Heart right ventricle (tissue), 16 donors: ENCODE measurements around the gene LRMDA. TPM values are rescaled to one million over a fixed set of nuclear protein-coding genes. Genes with fewer than 3 reads are reported as not detected.

Experiments
- ATAC-seq, 8 donors: fragments of 200-7000 bp; cut with Tn5 transposase; one replicate each; pipeline ENCODE4 v1.9.1; 2020; ENCODE audit warnings: mild to moderate bottlenecking in 8 of 8, moderate library complexity in 8 of 8, moderate number of reproducible peaks in 1 of 8
- DNase-seq, 2 donors: peaks; one replicate each; pipeline ENCODE4 v3.0.0-alpha.2; 2020
- H3K27ac ChIP-seq, 10 donors: fragments of 200-600 bp; sonication (generic) in 2 of 10; one replicate each; pipeline versions ENCODE4 v1.5.0 to v1.8.0; 2020 to 2022; ENCODE audit warnings: mild to moderate bottlenecking in 3 of 10
- H3K27me3 ChIP-seq, 7 donors: fragments of 200-600 bp; one replicate each; pipeline ENCODE4 v1.8.0; 2021 to 2022; ENCODE audit warnings: mild to moderate bottlenecking in 2 of 7
- H3K36me3 ChIP-seq, 9 donors: fragments of 200-600 bp; sonication (generic) in 1 of 9; one replicate each; pipeline versions ENCODE4 v1.5.0 to v1.8.0; 2020 to 2022; ENCODE audit warnings: mild to moderate bottlenecking in 2 of 9
- H3K4me1 ChIP-seq, 9 donors: fragments of 200-600 bp; sonication (generic) in 1 of 9; one replicate each; pipeline versions ENCODE4 v1.5.0 to v1.8.0; 2020 to 2022; ENCODE audit warnings: mild to moderate bottlenecking in 4 of 9
- H3K4me3 ChIP-seq, 10 donors: fragments of 200-600 bp; sonication (generic) in 2 of 10; one replicate each; pipeline versions ENCODE4 v1.5.0 to v1.8.0; 2020 to 2022; ENCODE audit warnings: mild to moderate bottlenecking in 7 of 10, moderate library complexity in 2 of 10
- H3K9me3 ChIP-seq, 11 donors: fragments of 200-600 bp in 10 of 11; sonication (generic) in 2 of 11; one replicate each; pipeline versions ENCODE4 v1.5.0 to v1.8.0; 2013 to 2022; ENCODE audit warnings: mild to moderate bottlenecking in 2 of 11, control low read depth in 1 of 11, moderate library complexity in 1 of 11
- WGBS, 2 donors: extraction: QIAGEN DNeasy Blood & Tissue Kit; methylation state at CpG; one replicate each; pipeline ENCODE4 v1.1.7; 2013; ENCODE audit warnings: inconsistent platforms in 1 of 2; 5-methylcytosine and 5-hydroxymethylcytosine counted together
- intact Hi-C, 10 donors: fragments of 100-400 bp; cut with DNase I; formaldehyde crosslinking; loops; one replicate each; pipeline versions ENCODE4 v1.11.1 to v1.14.2; 2022
- polyA plus RNA-seq, 2 donors: library from polyadenylated mRNA; stranded (reverse); fragments of 200-250 nt; gene quantifications; one replicate each; pipeline ENCODE4 v1.2.3, GENCODE V29; 2013
- total RNA-seq, 10 donors: library from RNA; stranded (reverse); fragmentation: NEBNext Ultra II Directional in 3 of 10; extraction: Animal tissue kit (Norgen Biotek cat#: 25700) in 3 of 10; gene quantifications; one replicate each; pipeline versions ENCODE4 v1.2.1 to v1.2.4, GENCODE V29; 2021 to 2023
- TF ChIP-seq, protein P1 (sequence below), 9 donors: fragments of 200-600 bp; sonication (generic) in 2 of 9; IDR thresholded peaks; one replicate each; pipeline versions ENCODE4 v1.5.0 to v1.8.0; 2021 to 2022; ENCODE audit warnings: antibody characterized with exemption in 9 of 9, mild to moderate bottlenecking in 5 of 9, moderate library complexity in 1 of 9
- donor health status: Arrhythmogenic right ventricular cardiomyopathy.
- donor health status: ischemic (EF 13 %, LVEDD 7.1; RV severe dilation, severe dysfunction).
- donor health status: healthy with polysubstance abuse.
- donor health status: DM: no; HTN: yes; CAD: no.
- donor health status: DM: no; HTN: no; CAD: no.
- donor health status: ischemic (EF 25% LVEDD 6.9; RV normal size, moderate dysfunction).
- donor health status: ischemic (EF 25% LVEDD 5.7; RV mildly dilated, moderate dysfunction).
- donor health status: healthy.
- donor health status: DM: yes; HTN: yes; CAD: no.
- donor health status: Ischemic cardiomyopathy.
- donor health status: ischemic (EF 35%, LVEDD 5.7; RV mildly dilated, moderate dysfunction).
- donor health status: nonischemic (EF 11% LVEDD 7.7; RV severe dilation, severe dysfunction).
- donor health status: DM: yes; HTN: yes; CAD: no.
- donor health status: PGD.
- donor health status: ischemic (EF 29% LVEDD 5.4; RV normal size, mild dysfunction).
- donor health status: nonischemic (EF 23%, LVEDD 6.1; RV moderate dilation, normal function).

The LRMDA gene
- total and polyA plus RNA-seq, 12 donors: 4.0 to 59.8 (median 12.7) TPM

GRCh38 chr10:75417522-75417927, 13.9 kb upstream of the LRMDA start:
- 48 to 59% methylated on average over 5 of the region's 5 CpGs for WGBS, 2 donors

GRCh38 chr10:75418293-75418692, 13.1 kb upstream of the LRMDA start:
- WGBS, 2 donors: 75 to 78% methylated on average over 4 of the region's 4 CpGs
- no peak for ATAC-seq
- intact Hi-C loops: no loop called here

More at GRCh38 chr10:75417522-75417927, 13.9 kb upstream of the LRMDA start:
- no peaks in the 10 kb centered on the region for H3K36me3 ChIP-seq
- no peaks in the 10 kb centered on the region for H3K4me1 ChIP-seq
- ATAC-seq (no peak), DNase-seq (no peak)
- H3K27ac ChIP-seq: no peak overlapping the region
- H3K27me3 ChIP-seq: peaks cover 0 to 7% (median 0%) of the 10 kb centered on the region in 7 donors
- no peak overlapping the region for H3K4me3 ChIP-seq
- intact Hi-C loops: no loop called here
- H3K9me3 ChIP-seq: no peaks in the 10 kb centered on the region
- TF ChIP-seq, protein P1, sequence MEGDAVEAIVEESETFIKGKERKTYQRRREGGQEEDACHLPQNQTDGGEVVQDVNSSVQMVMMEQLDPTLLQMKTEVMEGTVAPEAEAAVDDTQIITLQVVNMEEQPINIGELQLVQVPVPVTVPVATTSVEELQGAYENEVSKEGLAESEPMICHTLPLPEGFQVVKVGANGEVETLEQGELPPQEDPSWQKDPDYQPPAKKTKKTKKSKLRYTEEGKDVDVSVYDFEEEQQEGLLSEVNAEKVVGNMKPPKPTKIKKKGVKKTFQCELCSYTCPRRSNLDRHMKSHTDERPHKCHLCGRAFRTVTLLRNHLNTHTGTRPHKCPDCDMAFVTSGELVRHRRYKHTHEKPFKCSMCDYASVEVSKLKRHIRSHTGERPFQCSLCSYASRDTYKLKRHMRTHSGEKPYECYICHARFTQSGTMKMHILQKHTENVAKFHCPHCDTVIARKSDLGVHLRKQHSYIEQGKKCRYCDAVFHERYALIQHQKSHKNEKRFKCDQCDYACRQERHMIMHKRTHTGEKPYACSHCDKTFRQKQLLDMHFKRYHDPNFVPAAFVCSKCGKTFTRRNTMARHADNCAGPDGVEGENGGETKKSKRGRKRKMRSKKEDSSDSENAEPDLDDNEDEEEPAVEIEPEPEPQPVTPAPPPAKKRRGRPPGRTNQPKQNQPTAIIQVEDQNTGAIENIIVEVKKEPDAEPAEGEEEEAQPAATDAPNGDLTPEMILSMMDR (IDR thresholded peaks at IDR 0.05): no peak

GRCh38 chr10:75418712-75419111, 12.7 kb upstream of the LRMDA start:
- ATAC-seq (no peak), DNase-seq (no peak)
- WGBS, 2 donors: 92 to 94% methylated on average over 8 of the region's 8 CpGs
- H3K4me1 ChIP-seq: no peaks in the 10 kb centered on the region
- H3K27me3 ChIP-seq: peaks cover 0 to 7% (median 0%) of the 10 kb centered on the region in 7 donors
- H3K9me3 ChIP-seq: no peaks in the 10 kb centered on the region
- no peaks in the 10 kb centered on the region for H3K36me3 ChIP-seq
- no peak overlapping the region for H3K27ac ChIP-seq
- intact Hi-C loops: no loop called here
- no peak overlapping the region for H3K4me3 ChIP-seq
- TF ChIP-seq, protein P1 (IDR thresholded peaks at IDR 0.05): no peak

More at GRCh38 chr10:75418293-75418692, 13.1 kb upstream of the LRMDA start:
- TF ChIP-seq, protein P1 (IDR thresholded peaks at IDR 0.05): no peak
- peaks cover 0 to 7% (median 0%) of the 10 kb centered on the region in 7 donors for H3K27me3 ChIP-seq
- H3K36me3 ChIP-seq: no peaks in the 10 kb centered on the region
- H3K4me1 ChIP-seq: no peaks in the 10 kb centered on the region
- DNase-seq: no peak
- no peak overlapping the region for H3K4me3 ChIP-seq
- no peak overlapping the region for H3K27ac ChIP-seq
- no peaks in the 10 kb centered on the region for H3K9me3 ChIP-seq

DNA sequence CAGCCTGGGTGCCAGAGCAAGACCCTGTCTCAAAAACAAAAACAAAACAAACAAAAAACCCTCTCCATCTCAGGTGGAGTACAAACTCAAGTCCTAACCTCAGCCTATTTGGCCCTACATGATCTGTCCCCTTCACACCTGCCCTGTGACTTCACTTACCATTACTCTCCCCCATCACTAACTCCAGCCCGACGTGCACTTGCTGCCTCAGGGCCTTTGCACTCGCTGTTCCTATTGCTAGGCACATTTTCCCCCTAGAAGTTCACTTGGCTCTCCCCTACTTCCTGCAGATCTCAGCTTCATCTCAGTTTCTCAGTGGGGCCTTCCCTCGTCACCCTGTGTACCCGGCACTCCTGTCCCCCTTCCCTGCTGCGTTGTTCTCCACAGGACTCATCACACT, 8.5 kb upstream of the LRMDA start:
- 96 to 97% methylated on average over 6 of the region's 6 CpGs for WGBS, 2 donors
- peaks cover 0 to 11% (median 4%) of the 10 kb centered on the region in 9 donors for H3K4me1 ChIP-seq
- H3K4me3 ChIP-seq: no peak overlapping the region
- H3K27me3 ChIP-seq: no peaks in the 10 kb centered on the region
- H3K27ac ChIP-seq: no peak overlapping the region
- DNase-seq: no peak
- TF ChIP-seq, protein P1 (IDR thresholded peaks at IDR 0.05): no peak
- no peak for ATAC-seq
- H3K36me3 ChIP-seq: no peaks in the 10 kb centered on the region
- H3K9me3 ChIP-seq: no peaks in the 10 kb centered on the region
- intact Hi-C loops: no loop called here
